Vagina (tissue), 2 donors: ENCODE results near the gene GADD45A. TPM values are rescaled to one million over a fixed set of nuclear protein-coding genes. Genes with fewer than 3 reads are reported as not detected.

Experiments
- DNase-seq, 2 donors: peaks; one replicate each; pipeline ENCODE4 v3.0.0-alpha.2; 2017; ENCODE audit errors: extremely low spot score in 2 of 2
- H3K27ac ChIP-seq: fragments of 200-600 bp; sonication (generic); one replicate; pipeline ENCODE4 v1.5.1; 2019
- H3K27me3 ChIP-seq: fragments of 200-600 bp; sonication (generic); one replicate; pipeline ENCODE4 v1.5.1; 2019
- H3K36me3 ChIP-seq, 2 donors: fragments of 200-600 bp; sonication (generic); one replicate each; pipeline ENCODE4 v1.5.1; 2017 to 2019
- H3K4me1 ChIP-seq: fragments of 200-600 bp; sonication (generic); one replicate; pipeline ENCODE4 v1.5.1; 2019
- H3K4me3 ChIP-seq, 2 donors: fragments of 200-600 bp; sonication (generic); 1 replicate in 1 of 2; 2 replicates in 1 of 2; pipeline ENCODE4 v1.5.1; 2016 to 2019
- H3K9me3 ChIP-seq: fragments of 200-600 bp; sonication (generic); one replicate; pipeline ENCODE4 v1.5.1; 2019
- CTCF ChIP-seq, 3 experiments: fragments of 450-650 bp in 2 of 3; fragments of 200-600 bp in 1 of 3; sonication (generic) in 1 of 3; IDR thresholded peaks; one replicate each; pipeline ENCODE4 v1.5.1; 2017 to 2019; ENCODE audit warnings: antibody characterized with exemption in 3 of 3, mild to moderate bottlenecking in 2 of 3, moderate library complexity in 2 of 3
- POLR2A ChIP-seq, 2 donors: fragments of 450-650 bp; IDR thresholded peaks; one replicate each; pipeline ENCODE4 v1.6.1; 2017; ENCODE audit warnings: antibody characterized with exemption in 2 of 2, mild to moderate bottlenecking in 2 of 2, moderate library complexity in 2 of 2
- POLR2AphosphoS5 ChIP-seq, 2 donors: sonication (generic); formaldehyde crosslinking; IDR thresholded peaks; one replicate each; pipeline ENCODE4 v1.9.0; 2017; ENCODE audit warnings: antibody characterized with exemption in 2 of 2, mild to moderate bottlenecking in 2 of 2, low read depth in 1 of 2; ENCODE audit not compliant: insufficient read depth in 1 of 2
- intact Hi-C: fragments of 100-400 bp; cut with DNase I; formaldehyde crosslinking; loops from one replicate; pipeline ENCODE4 v1.15.1; 2023
- total RNA-seq: library from RNA; depleted of rRNA; stranded (reverse); fragments of >200 nt; gene quantifications from one replicate; pipeline ENCODE4 v1.2.3, GENCODE V29; 2016

Gene GADD45A
- total RNA-seq, 1 donor from 2014 or later, result 44.4 TPM

GRCh38 chr1:67700220-67700619 is 15.2 kb downstream of the GADD45A start:
- H3K27ac ChIP-seq, result no peak overlapping the region
- no peaks in the 10 kb centered on the region for H3K4me1 ChIP-seq
- intact Hi-C loops, result no loop called here
- H3K4me3 ChIP-seq, result no peak overlapping the region
- H3K9me3 ChIP-seq, result no peaks in the 10 kb centered on the region
- H3K36me3 ChIP-seq, result peaks cover 0 to 26% of the 10 kb centered on the region in 2 donors
- DNase-seq, result no peak
- TF ChIP-seq POLR2A (IDR thresholded peaks at IDR 0.05) (no peak), POLR2AphosphoS5 (IDR thresholded peaks at IDR 0.05; ENCODE audit: insufficient read depth in 1 of 2, low read depth in 1 of 2) (no peak), CTCF (IDR thresholded peaks at IDR 0.05) (no peak)
- H3K27me3 ChIP-seq, result no peaks in the 10 kb centered on the region

DNA sequence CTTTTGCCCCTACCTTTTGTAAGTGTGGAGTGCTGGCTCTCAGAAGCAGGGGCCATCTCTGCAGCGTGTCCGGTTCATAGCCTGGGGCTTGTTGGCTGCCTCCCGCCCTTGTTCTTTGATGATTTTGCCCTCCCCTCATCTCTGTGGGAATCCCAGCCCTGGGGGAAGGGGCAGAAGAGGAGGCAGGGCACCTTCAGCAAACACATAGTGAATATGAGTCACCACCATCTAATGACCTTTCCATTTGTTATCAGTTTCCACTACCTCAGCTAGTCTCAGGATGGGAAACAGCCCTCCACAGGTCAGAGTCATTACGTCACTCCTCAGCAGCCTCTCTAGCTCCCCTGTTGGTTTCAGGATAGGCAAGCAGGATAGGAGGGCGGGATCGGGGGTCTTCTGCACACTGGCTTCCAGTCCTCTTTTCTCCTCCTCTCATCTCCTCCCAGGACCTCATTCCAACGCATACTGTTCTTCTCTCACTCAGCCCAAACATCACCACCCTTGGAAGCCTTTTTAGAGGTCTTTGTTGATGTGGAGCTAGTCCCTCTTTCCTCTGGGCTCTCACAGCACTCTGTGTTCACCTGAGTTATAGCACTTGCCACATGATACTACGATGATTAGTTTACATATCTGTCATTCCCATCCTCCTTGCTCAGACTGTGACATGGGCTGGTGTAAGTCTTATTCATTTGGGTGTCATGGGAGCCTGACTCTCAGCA is 15.8 kb downstream of the GADD45A start:
- Histone ChIP-seq H3K9me3 (no peaks in the 10 kb centered on the region), H3K36me3 (peaks cover 0 to 33% of the 10 kb centered on the region in 2 donors), H3K27ac (no peak overlapping the region), H3K4me1 (no peaks in the 10 kb centered on the region), H3K27me3 (no peaks in the 10 kb centered on the region), H3K4me3 (no peak overlapping the region)
- DNase-seq, result no peak
- TF ChIP-seq CTCF (IDR thresholded peaks at IDR 0.05), result no peak
- no peak for TF ChIP-seq POLR2A (IDR thresholded peaks at IDR 0.05)
- TF ChIP-seq POLR2AphosphoS5 (IDR thresholded peaks at IDR 0.05; ENCODE audit: insufficient read depth in 1 of 2, low read depth in 1 of 2), result no peak
- intact Hi-C loops, result no loop called here

GRCh38 chr1:67701876-67702275 is 16.9 kb downstream of the GADD45A start:
- no peak for DNase-seq
- peaks cover 0 to 33% of the 10 kb centered on the region in 2 donors for H3K36me3 ChIP-seq
- H3K4me3 ChIP-seq, result no peak overlapping the region
- TF ChIP-seq CTCF (IDR thresholded peaks at IDR 0.05) (no peak), POLR2AphosphoS5 (IDR thresholded peaks at IDR 0.05; ENCODE audit: insufficient read depth in 1 of 2, low read depth in 1 of 2) (no peak)
- intact Hi-C loops, result no loop called here
- peaks cover 3% of the 10 kb centered on the region for H3K4me1 ChIP-seq
- no peaks in the 10 kb centered on the region for H3K9me3 ChIP-seq
- H3K27ac ChIP-seq, result no peak overlapping the region
- no peaks in the 10 kb centered on the region for H3K27me3 ChIP-seq

DNA sequence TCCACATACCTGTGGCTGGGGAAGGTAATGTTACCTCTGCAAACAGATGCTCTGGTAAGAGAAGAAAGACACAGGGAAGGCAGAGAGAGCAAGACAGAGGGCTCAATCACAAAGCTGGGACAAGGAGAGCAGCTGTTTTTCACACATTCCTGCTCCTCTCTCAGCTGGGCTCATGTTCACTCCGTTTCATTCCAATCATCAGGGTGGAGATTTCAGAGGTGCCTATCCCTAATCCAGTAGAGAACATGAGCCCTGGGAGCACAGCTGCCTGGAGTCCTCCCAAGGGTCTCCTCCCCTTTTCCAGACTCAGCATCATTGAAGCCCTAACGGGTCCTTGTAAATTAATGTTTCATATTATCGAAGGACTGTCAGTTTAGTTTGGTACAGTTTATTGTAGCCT is 19.4 kb downstream of the GADD45A start:
- DNase-seq, result no peak
- intact Hi-C loops, result no loop called here
- TF ChIP-seq POLR2A (IDR thresholded peaks at IDR 0.05) (no peak), POLR2AphosphoS5 (IDR thresholded peaks at IDR 0.05; ENCODE audit: insufficient read depth in 1 of 2, low read depth in 1 of 2) (no peak), CTCF (IDR thresholded peaks at IDR 0.05) (no peak)

GRCh38 chr1:67705735-67706453 is 20.9 kb downstream of the GADD45A start:
- Histone ChIP-seq H3K27ac (no peak overlapping the region), H3K4me1 (peaks cover 31% of the 10 kb centered on the region), H3K9me3 (no peaks in the 10 kb centered on the region), H3K36me3 (peaks cover 0 to 33% of the 10 kb centered on the region in 2 donors), H3K27me3 (no peaks in the 10 kb centered on the region), H3K4me3 (no peak overlapping the region)
- intact Hi-C loops, result no loop called here
- TF ChIP-seq POLR2A (IDR thresholded peaks at IDR 0.05) (no peak), POLR2AphosphoS5 (IDR thresholded peaks at IDR 0.05; ENCODE audit: insufficient read depth in 1 of 2, low read depth in 1 of 2) (no peak), CTCF (IDR thresholded peaks at IDR 0.05) (no peak)
- DNase-seq, result no peak

More for the DNA sequence above, 19.4 kb downstream of the GADD45A start:
- H3K4me1 ChIP-seq, result peaks cover 25% of the 10 kb centered on the region
- no peaks in the 10 kb centered on the region for H3K27me3 ChIP-seq
- no peak overlapping the region for H3K27ac ChIP-seq
- no peak overlapping the region for H3K4me3 ChIP-seq
- peaks cover 0 to 33% of the 10 kb centered on the region in 2 donors for H3K36me3 ChIP-seq
- H3K9me3 ChIP-seq, result no peaks in the 10 kb centered on the region
